Endodermal cell (in vitro differentiated cells): ENCODE measurements around the gene BOD1L1. TPM values are rescaled to one million over a fixed set of nuclear protein-coding genes. Genes with fewer than 3 reads are reported as not detected.
A peak's percentile ranks its signal among the peaks of the same experiment; 100 is the strongest.

Source experiments
- DNase-seq: peaks from one replicate; pipeline ENCODE4 v3.0.0-alpha.2; 2017
- H3K27ac ChIP-seq: 2 replicates; pipeline ENCODE4 v1.5.1; 2013; ENCODE audit warnings: mild to moderate bottlenecking, low read depth, low read length, moderate library complexity
- H3K27me3 ChIP-seq: 2 replicates; pipeline ENCODE4 v1.6.1; 2013; ENCODE audit warnings: mild to moderate bottlenecking, low read length, moderate library complexity; ENCODE audit not compliant: insufficient read depth, control insufficient read depth, poor library complexity, severe bottlenecking
- H3K36me3 ChIP-seq: 2 replicates; pipeline ENCODE4 v1.7.0; 2013; ENCODE audit warnings: mild to moderate bottlenecking, low read length, moderate library complexity; ENCODE audit not compliant: control insufficient read depth, insufficient read depth
- H3K4me1 ChIP-seq: one replicate; pipeline ENCODE4 v1.7.0; 2013; ENCODE audit warnings: low read length; ENCODE audit not compliant: control insufficient read depth, insufficient read depth
- H3K4me3 ChIP-seq: 2 replicates; pipeline ENCODE4 v1.5.1; 2013; ENCODE audit warnings: mild to moderate bottlenecking, low read length, moderate library complexity
- H3K9ac ChIP-seq: 2 replicates; pipeline ENCODE4 v1.6.1; 2013; ENCODE audit warnings: mild to moderate bottlenecking, low read length, moderate library complexity; ENCODE audit not compliant: poor library complexity, severe bottlenecking; ENCODE audit errors: extremely low read depth
- H3K9me3 ChIP-seq: 2 replicates; pipeline ENCODE4 v1.6.1; 2013; ENCODE audit warnings: mild to moderate bottlenecking, low read length, moderate library complexity; ENCODE audit not compliant: control insufficient read depth
- H3K27ac Mint-ChIP-seq: 2 replicates; pipeline ENCODE4 v1.8.0; 2020; ENCODE audit warnings: mixed read lengths
- H3K27me3 Mint-ChIP-seq: 2 replicates; pipeline ENCODE4 v1.8.0; 2021; ENCODE audit warnings: mild to moderate bottlenecking, mixed read lengths; ENCODE audit not compliant: insufficient read depth
- H3K36me3 Mint-ChIP-seq: 2 replicates; pipeline ENCODE4 v1.8.0; 2020; ENCODE audit warnings: low read depth, mixed read lengths
- H3K4me1 Mint-ChIP-seq: 2 replicates; pipeline ENCODE4 v1.8.0; 2020; ENCODE audit warnings: mixed read lengths
- H3K4me3 Mint-ChIP-seq: 2 replicates; pipeline ENCODE4 v1.8.0; 2020; ENCODE audit warnings: mild to moderate bottlenecking, moderate library complexity, mixed read lengths
- H3K9me3 Mint-ChIP-seq: 2 replicates; pipeline ENCODE4 v1.8.0; 2020; ENCODE audit warnings: mild to moderate bottlenecking, mixed read lengths
- WGBS, 2 experiments: methylation state at CpG; one replicate each; pipeline versions ENCODE4 v1.1.5 to v1.1.7; 2013; ENCODE audit warnings: missing lambda C conversion rate in 2 of 2, mixed read lengths in 1 of 2; ENCODE audit not compliant: insufficient coverage in 1 of 2, insufficient read length in 1 of 2; 5-methylcytosine and 5-hydroxymethylcytosine counted together
- total RNA-seq, 2 donors: library from RNA; stranded (reverse); fragmentation: NEBNext Ultra II Directional in 1 of 2; extraction: Animal tissue kit (Norgen Biotek cat#: 25700) in 1 of 2; gene quantifications; 2 replicates in 1 of 2; 3 replicates in 1 of 2; pipeline ENCODE4 v1.2.1, GENCODE V29; 2021
- TF ChIP-seq, protein P1 (sequence below): fragments of 200-600 bp; sonication (generic); conservative IDR thresholded peaks from 2 replicates; pipeline ENCODE4 v1.5.0; 2021; ENCODE audit warnings: antibody characterized with exemption, mild to moderate bottlenecking

BOD1L1 gene
- total RNA-seq, 2 donors from 2014 or later: 42.5 to 46.3 TPM

DNA sequence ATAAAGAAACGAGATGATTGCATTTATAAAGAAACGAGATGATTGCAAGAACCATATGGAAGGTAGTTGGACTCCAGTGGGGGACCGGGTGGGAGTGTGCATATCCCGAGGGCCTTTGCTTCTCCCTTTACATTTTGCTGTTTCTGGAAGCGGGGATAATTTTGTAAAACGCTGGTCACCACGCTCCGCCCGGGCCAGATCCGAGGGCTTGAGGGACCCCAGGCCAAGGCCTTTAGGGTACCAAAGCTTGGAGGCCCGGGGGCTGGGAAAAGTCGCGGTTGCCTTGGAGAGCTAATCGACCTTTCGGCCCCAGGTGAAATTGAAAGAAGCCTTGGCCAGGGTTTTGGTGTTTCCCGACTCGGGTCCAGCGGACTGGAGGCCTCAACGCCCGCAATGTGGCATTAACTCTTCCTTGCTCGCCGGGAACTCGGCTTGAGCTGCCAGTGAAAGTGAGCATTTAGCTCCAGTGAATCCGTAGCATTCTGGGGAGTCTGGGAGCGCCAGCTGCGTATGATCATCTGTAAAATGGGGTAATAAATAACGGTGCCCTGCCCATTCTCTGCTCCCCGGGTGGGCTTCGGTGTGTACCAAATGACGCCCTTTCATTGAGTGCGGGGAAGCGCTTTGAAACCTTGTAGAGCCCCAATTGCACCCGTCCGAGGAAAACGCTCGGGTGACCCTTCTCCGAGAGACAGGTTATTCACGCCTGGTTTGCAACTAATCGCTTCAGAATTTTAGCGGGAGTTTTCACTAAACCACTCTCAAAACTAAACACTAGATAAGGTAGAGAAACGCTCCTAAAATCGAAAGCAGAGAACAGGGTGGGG lies 87.7 kb downstream of the BOD1L1 start:
- 47 to 58% methylated on average over 27 to 42 of the region's 42 CpGs for WGBS, 2 experiments
- no peaks in the 10 kb centered on the region for H3K4me1 ChIP-seq
- H3K27me3 ChIP-seq: peaks cover 96% of the 10 kb centered on the region
- no peaks in the 10 kb centered on the region for H3K9me3 ChIP-seq
- H3K9ac ChIP-seq: no peak overlapping the region
- Mint-ChIP-seq H3K27me3 (peaks cover 92% of the 10 kb centered on the region), H3K4me3 (no peak overlapping the region), H3K36me3 (no peaks in the 10 kb centered on the region), H3K27ac (no peak overlapping the region), H3K4me1 (peaks cover 6% of the 10 kb centered on the region), H3K9me3 (peaks cover 6% of the 10 kb centered on the region)
- H3K36me3 ChIP-seq: no peaks in the 10 kb centered on the region
- TF ChIP-seq, protein P1, sequence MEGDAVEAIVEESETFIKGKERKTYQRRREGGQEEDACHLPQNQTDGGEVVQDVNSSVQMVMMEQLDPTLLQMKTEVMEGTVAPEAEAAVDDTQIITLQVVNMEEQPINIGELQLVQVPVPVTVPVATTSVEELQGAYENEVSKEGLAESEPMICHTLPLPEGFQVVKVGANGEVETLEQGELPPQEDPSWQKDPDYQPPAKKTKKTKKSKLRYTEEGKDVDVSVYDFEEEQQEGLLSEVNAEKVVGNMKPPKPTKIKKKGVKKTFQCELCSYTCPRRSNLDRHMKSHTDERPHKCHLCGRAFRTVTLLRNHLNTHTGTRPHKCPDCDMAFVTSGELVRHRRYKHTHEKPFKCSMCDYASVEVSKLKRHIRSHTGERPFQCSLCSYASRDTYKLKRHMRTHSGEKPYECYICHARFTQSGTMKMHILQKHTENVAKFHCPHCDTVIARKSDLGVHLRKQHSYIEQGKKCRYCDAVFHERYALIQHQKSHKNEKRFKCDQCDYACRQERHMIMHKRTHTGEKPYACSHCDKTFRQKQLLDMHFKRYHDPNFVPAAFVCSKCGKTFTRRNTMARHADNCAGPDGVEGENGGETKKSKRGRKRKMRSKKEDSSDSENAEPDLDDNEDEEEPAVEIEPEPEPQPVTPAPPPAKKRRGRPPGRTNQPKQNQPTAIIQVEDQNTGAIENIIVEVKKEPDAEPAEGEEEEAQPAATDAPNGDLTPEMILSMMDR: no peak
- no peak overlapping the region for H3K4me3 ChIP-seq
- DNase-seq: peak; percentile 64
- H3K27ac ChIP-seq: no peak overlapping the region

DNA sequence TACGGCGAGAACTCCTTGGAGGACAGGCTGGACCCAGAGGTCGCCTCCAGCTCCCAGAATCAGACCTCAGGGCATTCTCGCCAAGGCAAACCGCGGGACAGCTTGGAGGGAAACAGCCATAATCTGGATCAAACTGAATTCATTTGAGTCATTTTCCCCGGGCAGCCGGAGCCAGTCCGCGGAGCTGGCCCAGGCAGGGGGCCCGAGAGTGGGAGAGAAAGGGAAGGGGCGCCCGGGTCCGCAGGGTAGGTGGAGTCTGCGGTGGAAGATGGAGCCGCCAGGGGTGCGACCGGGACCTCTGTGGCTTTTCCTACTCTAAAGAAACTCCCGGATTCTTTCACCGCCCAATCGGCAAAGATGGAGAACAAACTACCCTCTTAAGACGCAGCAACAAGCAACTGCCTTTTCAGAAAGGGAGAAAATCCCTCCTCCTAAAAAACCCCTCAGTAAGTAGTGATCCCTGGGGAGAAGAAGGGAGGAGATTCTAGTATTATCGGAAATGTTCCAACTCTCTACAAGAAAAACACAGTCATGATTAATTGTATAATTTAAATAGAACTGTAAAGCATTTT lies 88.4 kb downstream of the BOD1L1 start:
- no peaks in the 10 kb centered on the region for H3K36me3 ChIP-seq
- no peak overlapping the region for H3K9ac ChIP-seq
- Mint-ChIP-seq H3K36me3 (no peaks in the 10 kb centered on the region), H3K27ac (no peak overlapping the region), H3K4me1 (peaks cover 6% of the 10 kb centered on the region), H3K9me3 (peaks cover 6% of the 10 kb centered on the region), H3K4me3 (no peak overlapping the region), H3K27me3 (peaks cover 99% of the 10 kb centered on the region)
- H3K4me3 ChIP-seq: no peak overlapping the region
- TF ChIP-seq, protein P1: no peak
- no peak overlapping the region for H3K27ac ChIP-seq
- H3K9me3 ChIP-seq: no peaks in the 10 kb centered on the region
- H3K4me1 ChIP-seq: no peaks in the 10 kb centered on the region
- peak; percentile 67 for DNase-seq
- 35 to 42% methylated on average over 6 to 21 of the region's 23 CpGs for WGBS, 2 experiments
- peaks cover 100% of the 10 kb centered on the region for H3K27me3 ChIP-seq

DNA sequence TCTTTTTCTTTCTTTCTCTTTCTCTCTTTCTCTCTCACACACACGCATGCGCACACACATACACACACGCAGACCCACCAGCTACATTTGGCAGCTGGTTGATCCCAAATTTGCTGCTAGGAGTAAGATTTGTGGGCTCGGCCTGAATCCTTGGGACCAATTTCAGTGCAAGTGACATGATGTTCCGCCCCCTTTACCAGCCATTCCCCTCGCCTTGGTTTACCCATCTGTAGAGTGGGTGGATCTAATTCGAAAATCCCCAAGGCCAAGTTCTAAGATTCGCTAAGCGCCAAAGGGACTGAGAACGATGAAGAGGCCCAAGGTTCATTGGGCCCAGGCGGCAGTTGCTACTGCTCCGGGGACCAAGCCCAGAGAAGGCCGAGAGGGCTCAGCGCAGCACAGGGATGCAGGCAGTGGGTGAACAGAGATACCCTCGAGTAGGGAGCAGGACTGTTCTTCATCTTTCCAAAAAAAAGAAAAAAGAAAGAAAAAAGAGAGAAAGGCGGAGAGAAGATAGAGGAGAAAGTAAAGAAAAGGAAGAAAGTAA lies 89.0 kb downstream of the BOD1L1 start:
- H3K27me3 ChIP-seq: peaks cover 100% of the 10 kb centered on the region
- H3K9me3 Mint-ChIP-seq: peaks cover 6% of the 10 kb centered on the region
- H3K27me3 Mint-ChIP-seq: peaks cover 100% of the 10 kb centered on the region
- H3K27ac Mint-ChIP-seq: no peak overlapping the region
- no peak for DNase-seq
- H3K4me1 ChIP-seq: no peaks in the 10 kb centered on the region
- H3K4me3 ChIP-seq: no peak overlapping the region
- TF ChIP-seq, protein P1: no peak
- WGBS, 2 experiments: 62 to 65% methylated on average over 15 to 16 of the region's 16 CpGs
- no peak overlapping the region for H3K9ac ChIP-seq
- H3K36me3 ChIP-seq: no peaks in the 10 kb centered on the region
- no peak overlapping the region for H3K27ac ChIP-seq
- H3K9me3 ChIP-seq: no peaks in the 10 kb centered on the region
- H3K4me1 Mint-ChIP-seq: peaks cover 6% of the 10 kb centered on the region
- H3K36me3 Mint-ChIP-seq: no peaks in the 10 kb centered on the region
- H3K4me3 Mint-ChIP-seq: no peak overlapping the region
